ENCODE measurements around the gene EIF4G1.

The EIF4G1 gene

GRCh38 chr3:184372911-184373310, 58.5 kb downstream of the EIF4G1 start:
- no peak for DNase-seq

- DNase-seq: no peak
Observed at GRCh38 chr3:184373422-184373821, 59.0 kb downstream of the EIF4G1 start.

- no peak for DNase-seq
Observed at GRCh38 chr3:184375747-184376461, 61.5 kb downstream of the EIF4G1 start.

- DNase-seq: no peak
Observed at GRCh38 chr3:184377374-184377773, 63.0 kb downstream of the EIF4G1 start.

GRCh38 chr3:184377882-184378445, 63.6 kb downstream of the EIF4G1 start, which contains the start of gene THPO:
TSS of gene THPO (minus strand) at chr3:184378207. CDS start at chr3:184376259, 1,948 bp downstream.
- no peak for DNase-seq

- no peak for DNase-seq
Observed at GRCh38 chr3:184378651-184379357, 64.4 kb downstream of the EIF4G1 start.

- no peak for DNase-seq
Observed at GRCh38 chr3:184379358-184380184, 65.2 kb downstream of the EIF4G1 start, which contains the start of gene CHRD. TSS of gene CHRD (plus strand) at chr3:184380054. CDS start at chr3:184380319, 265 bp downstream.

- DNase-seq: no peak
Observed at GRCh38 chr3:184380185-184380626, 65.8 kb downstream of the EIF4G1 start.

- DNase-seq: no peak
Observed at GRCh38 chr3:184380627-184381260, 66.3 kb downstream of the EIF4G1 start.

- no peak for DNase-seq
Observed at GRCh38 chr3:184381261-184382224, 67.1 kb downstream of the EIF4G1 start.

GRCh38 chr3:184382326-184383032, 68.1 kb downstream of the EIF4G1 start:
- no peak for DNase-seq

GRCh38 chr3:184383033-184383740, 68.8 kb downstream of the EIF4G1 start:
- DNase-seq: no peak

- no peak for DNase-seq
Observed at GRCh38 chr3:184384342-184384741, 69.9 kb downstream of the EIF4G1 start.
